ELF-1 (cell line): ENCODE data around the gene MT1F.
"Not testable (repeated sequence)": the region's sequence is repeated elsewhere in the genome, so short reads cannot be mapped to it uniquely, and the experiment has no call there.

Experiments used
- DNase-seq: peaks from one replicate; pipeline ENCODE4 v3.0.0-alpha.2; 2016; ENCODE audit warnings: low read depth, low spot score

MT1F gene

GRCh38 chr16:56657555-56658326, at the start of gene MT1F:
Gene MT1F, plus strand, starts transcription at chr16:56657959. Its CDS starts 100 bp downstream, at chr16:56658059.
- DNase-seq: peak; percentile 82

GRCh38 chr16:56608043-56608875, 49.5 kb upstream of the MT1F start, which contains the start of gene MT2A:
Gene MT2A, plus strand, starts transcription at chr16:56608584. Its CDS starts 72 bp downstream, at chr16:56608656.
- peak; percentile 95 for DNase-seq

- DNase-seq: peak; percentile 31
Measured at GRCh38 chr16:56608876-56609462, 48.8 kb upstream of the MT1F start.

- no peak for DNase-seq
Measured at GRCh38 chr16:56609463-56609921, 48.3 kb upstream of the MT1F start.

GRCh38 chr16:56610017-56610608, 47.6 kb upstream of the MT1F start:
- DNase-seq: peak; percentile 70

- DNase-seq: no peak
Measured at GRCh38 chr16:56610609-56611111, 47.1 kb upstream of the MT1F start.

GRCh38 chr16:56611281-56611833, 46.4 kb upstream of the MT1F start:
- no peak for DNase-seq

- no peak for DNase-seq
Measured at GRCh38 chr16:56613706-56614105, 44.1 kb upstream of the MT1F start.

- no peak for DNase-seq
Measured at GRCh38 chr16:56614549-56614991, 43.2 kb upstream of the MT1F start.

GRCh38 chr16:56615353-56615752, 42.4 kb upstream of the MT1F start:
- DNase-seq: no peak

- no peak for DNase-seq
Measured at GRCh38 chr16:56616608-56617211, 41.0 kb upstream of the MT1F start.

GRCh38 chr16:56617212-56618085, 40.3 kb upstream of the MT1F start:
- no peak for DNase-seq

GRCh38 chr16:56618138-56618537, 39.6 kb upstream of the MT1F start:
- DNase-seq: no peak

- no peak for DNase-seq
Measured at GRCh38 chr16:56620339-56620897, 37.3 kb upstream of the MT1F start.

- DNase-seq: not testable (repeated sequence)
Measured at GRCh38 chr16:56621665-56622445, 35.9 kb upstream of the MT1F start.

GRCh38 chr16:56623184-56623583, 34.6 kb upstream of the MT1F start:
- not testable (repeated sequence) for DNase-seq

GRCh38 chr16:56623637-56624036, 34.1 kb upstream of the MT1F start:
- DNase-seq: no peak

- DNase-seq: peak; percentile 78
Measured at GRCh38 chr16:56625140-56625942, 32.4 kb upstream of the MT1F start, which contains the start of gene MT1E. Gene MT1E, plus strand, starts transcription at chr16:56625781. Its CDS starts 71 bp downstream, at chr16:56625852.
